ENCODE results near the gene ARFGEF3.

Gene ARFGEF3

GRCh38 chr6:138371452-138371711 is 209.6 kb downstream of the ARFGEF3 start:
- DNase-seq = no peak

DNA sequence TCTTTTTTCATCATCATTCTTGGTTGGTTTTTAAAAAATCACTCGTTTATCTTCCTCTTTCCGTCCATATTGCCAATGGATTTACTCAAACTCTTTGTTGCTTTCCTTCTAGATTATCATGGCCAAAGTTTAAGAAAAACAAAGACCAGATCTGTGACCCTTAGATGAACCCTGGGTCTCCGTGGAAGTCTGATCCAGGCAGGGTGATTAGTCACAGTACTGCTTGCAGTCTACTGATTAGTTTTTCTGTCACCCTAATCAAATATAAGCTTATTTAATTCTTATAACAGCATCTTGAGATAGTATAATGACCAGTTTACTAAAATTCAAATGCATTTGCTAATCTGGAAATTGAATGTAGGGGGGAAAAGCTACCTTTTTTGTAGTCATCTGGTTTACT is 210.0 kb downstream of the ARFGEF3 start:
- DNase-seq = no peak

GRCh38 chr6:138372711-138373463 is 211.1 kb downstream of the ARFGEF3 start:
- DNase-seq = no peak

DNA sequence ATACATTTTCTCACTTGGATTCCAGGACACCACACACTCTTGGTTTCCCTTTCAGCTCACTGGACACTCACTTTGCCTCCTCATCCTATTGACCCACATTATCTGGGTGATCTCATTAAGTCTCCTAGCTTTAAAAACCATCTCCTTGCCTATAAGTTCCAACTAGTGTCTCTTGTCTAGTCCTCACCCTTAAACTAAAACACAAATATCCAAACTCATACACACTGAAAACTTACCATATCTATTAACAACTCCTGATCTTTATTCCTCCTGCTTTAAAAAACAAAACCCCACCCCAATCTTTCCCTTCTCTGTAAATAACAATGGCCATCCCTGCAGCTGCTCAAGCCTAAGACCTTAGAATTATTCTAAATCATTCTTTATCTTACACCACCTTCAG is 212.5 kb downstream of the ARFGEF3 start:
- no peak for DNase-seq

DNA sequence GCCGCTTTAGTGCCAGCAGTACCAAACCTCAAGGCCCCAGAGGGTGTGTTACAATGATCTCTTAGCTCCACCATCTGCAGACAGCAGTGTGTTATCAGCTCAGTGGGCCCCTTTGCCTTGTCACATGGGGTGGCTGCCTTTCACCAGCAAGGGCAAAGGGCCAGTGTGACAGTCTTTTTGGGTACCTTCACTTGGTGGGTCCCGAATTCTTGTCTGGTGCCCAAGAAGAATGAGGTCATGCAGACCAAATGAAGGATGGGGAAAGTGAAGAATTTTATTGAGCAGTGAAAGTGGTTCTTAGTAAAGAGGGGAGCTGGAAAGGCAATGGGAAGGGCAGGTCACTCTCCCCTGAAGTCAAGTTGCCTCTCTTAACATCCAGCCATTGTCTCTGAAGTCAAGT is 213.1 kb downstream of the ARFGEF3 start:
- no peak for DNase-seq

- no peak for DNase-seq
Measured at GRCh38 chr6:138377042-138377441, 215.3 kb downstream of the ARFGEF3 start.

DNA sequence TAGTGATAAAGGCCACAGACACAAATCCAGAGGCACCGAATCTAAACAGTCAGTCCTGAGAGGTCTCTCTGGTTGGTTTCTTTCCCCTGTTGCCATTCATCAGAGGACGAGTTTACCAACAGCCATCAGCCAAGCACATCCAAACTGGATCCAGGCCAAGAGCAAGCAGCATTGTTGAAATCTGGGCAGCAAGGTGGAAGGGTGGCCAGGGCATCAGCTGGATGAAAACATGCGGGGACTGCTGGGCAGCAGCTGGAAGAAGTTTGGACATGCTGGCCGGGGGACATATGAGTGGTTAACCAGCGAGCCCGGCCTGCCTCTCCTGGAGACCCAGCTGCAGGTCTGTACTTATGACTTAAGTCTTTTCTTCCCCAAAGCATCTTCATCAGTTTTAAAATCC is 216.1 kb downstream of the ARFGEF3 start, which contains the start of gene SMIM28:
Gene SMIM28 (plus strand): TSS at position 62 of the 400 bp plus-strand sequence. CDS start 168 bp downstream, at position 230.
- no peak for DNase-seq

GRCh38 chr6:138378463-138378862 is 216.7 kb downstream of the ARFGEF3 start:
- no peak for DNase-seq

DNA sequence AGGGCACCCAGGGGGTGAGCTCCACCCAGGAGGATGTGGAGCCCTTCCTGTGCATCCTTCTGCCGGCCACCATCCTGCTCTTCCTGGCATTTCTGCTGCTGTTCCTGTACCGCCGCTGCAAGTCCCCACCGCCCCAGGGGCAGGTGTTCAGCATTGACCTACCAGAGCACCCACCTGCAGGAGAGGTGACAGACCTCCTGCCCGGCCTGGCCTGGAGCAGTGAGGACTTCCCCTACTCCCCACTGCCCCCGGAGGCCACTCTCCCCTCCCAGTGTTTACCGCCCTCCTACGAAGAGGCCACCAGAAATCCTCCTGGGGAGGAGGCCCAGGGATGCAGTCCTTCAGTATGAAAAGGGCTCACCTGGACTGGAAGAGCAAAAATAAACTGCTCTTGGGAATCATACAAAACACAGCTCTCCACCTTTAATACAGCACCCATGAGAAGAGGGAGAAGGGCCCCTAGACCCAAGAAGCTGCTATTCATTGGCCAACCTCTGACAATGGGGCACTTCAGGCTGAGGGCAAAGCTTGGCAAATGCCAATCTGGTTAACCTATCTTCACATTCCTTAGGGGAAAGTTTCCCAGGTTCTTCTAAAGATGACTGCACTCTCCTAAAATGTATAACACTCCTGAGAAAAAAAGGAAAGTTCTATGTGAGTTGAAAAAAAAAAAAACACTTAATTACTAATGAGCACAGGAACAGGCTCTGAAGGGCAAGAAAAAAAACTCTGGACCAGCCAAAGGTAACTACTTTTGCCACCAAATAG is 220.9 kb downstream of the ARFGEF3 start:
- DNase-seq = no peak

GRCh38 chr6:138383776-138384175 is 222.0 kb downstream of the ARFGEF3 start:
- no peak for DNase-seq

DNA sequence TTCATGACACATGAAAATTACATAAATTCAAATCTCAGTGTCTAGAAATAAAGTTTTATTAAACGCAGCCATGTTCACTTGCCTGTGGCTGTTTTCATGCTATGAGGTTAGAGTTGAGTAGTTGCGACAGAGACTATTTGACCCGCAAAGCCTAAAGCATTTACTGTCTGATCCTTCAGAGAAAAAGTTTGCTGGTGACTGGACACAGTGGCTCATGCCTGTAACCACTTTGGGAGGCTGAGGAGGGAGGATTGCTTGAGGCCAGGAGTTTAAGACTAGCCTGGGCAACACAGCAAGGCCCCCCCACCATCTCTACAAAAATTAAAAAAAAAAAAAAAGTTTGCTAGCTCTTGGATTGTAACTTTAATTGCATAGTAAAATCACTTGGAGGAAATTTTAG is 225.2 kb downstream of the ARFGEF3 start:
- DNase-seq = no peak

GRCh38 chr6:138387577-138388368 is 226.0 kb downstream of the ARFGEF3 start:
- no peak for DNase-seq

DNA sequence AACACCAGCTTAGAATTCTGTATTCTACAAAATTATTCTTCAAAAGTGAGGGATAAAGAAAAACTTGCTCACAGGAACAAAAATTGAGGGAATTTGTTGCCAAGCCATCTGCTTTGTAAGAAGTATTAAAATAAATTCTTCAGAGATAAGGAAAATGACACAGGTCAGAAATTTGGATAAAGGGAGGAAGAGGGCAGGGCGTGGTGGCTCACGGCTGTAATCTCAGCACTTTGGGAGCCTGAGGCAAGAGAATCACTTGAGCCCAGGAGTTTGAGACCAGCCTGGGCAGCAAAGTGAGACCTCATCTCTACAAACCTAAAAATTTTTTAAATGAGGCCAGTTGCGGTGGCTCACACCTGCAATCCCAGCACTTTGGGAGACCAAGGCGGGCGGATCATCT is 227.8 kb downstream of the ARFGEF3 start:
- no peak for DNase-seq
